Adipocyte (in vitro differentiated cells): Measurements from ENCODE around the gene HPS3.
"Not testable (repeated sequence)": the region's sequence is repeated elsewhere in the genome, so short reads cannot be mapped to it uniquely, and the experiment has no call there.

Experiments
- DNase-seq: peaks from one replicate; pipeline ENCODE4 v3.0.0-alpha.2; 2015; ENCODE audit warnings: low read depth
- H3K27me3 ChIP-seq: replicated peaks from 2 replicates; pipeline ENCODE4 v1.7.0; 2013; ENCODE audit warnings: mild to moderate bottlenecking, low read length, moderate library complexity; ENCODE audit not compliant: control insufficient read depth, insufficient read depth
- H3K36me3 ChIP-seq: 2 replicates; pipeline ENCODE4 v1.7.0; 2013; ENCODE audit warnings: low read length, mild to moderate bottlenecking, moderate library complexity; ENCODE audit not compliant: control insufficient read depth, insufficient read depth, severe bottlenecking
- H3K4me1 ChIP-seq: 2 replicates; pipeline ENCODE4 v1.7.0; 2013; ENCODE audit warnings: mild to moderate bottlenecking, low read length, moderate library complexity; ENCODE audit not compliant: control insufficient read depth, insufficient read depth
- H3K4me3 ChIP-seq: 2 replicates; pipeline ENCODE4 v1.7.0; 2013; ENCODE audit warnings: mild to moderate bottlenecking, low read length, moderate library complexity
- H3K9ac ChIP-seq: 2 replicates; pipeline ENCODE4 v1.7.0; 2013; ENCODE audit warnings: mild to moderate bottlenecking, low read length, moderate library complexity
- H3K9me3 ChIP-seq: 2 replicates; pipeline ENCODE4 v1.7.0; 2013; ENCODE audit warnings: mild to moderate bottlenecking, low read length, moderate library complexity; ENCODE audit not compliant: control insufficient read depth

HPS3 gene

DNA sequence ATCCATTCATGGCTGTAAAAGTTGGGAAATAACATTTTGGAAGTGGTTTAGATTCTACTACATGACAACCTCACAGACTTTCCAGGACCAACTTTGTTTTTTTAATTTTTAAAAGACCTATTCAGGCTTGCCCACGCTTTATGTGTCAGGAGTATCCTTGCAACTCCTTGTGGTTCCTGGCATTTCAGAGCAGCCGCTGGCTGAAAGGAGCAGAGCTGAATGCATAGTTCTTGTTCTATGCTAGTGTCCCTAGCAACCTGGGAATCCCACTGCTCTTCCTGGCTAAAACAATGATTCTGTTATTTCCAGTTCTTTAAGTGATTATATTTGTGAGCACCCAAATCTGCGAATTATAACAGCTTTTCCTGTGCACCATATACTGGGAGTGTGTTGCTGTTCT lies 57.3 kb downstream of the HPS3 start:
- Histone ChIP-seq H3K9me3 (no peaks in the 10 kb centered on the region), H3K4me3 (no peak overlapping the region), H3K4me1 (no peaks in the 10 kb centered on the region), H3K36me3 (no peaks in the 10 kb centered on the region), H3K9ac (no peak overlapping the region), H3K27me3 (no peaks in the 10 kb centered on the region)
- DNase-seq = no peak

DNA sequence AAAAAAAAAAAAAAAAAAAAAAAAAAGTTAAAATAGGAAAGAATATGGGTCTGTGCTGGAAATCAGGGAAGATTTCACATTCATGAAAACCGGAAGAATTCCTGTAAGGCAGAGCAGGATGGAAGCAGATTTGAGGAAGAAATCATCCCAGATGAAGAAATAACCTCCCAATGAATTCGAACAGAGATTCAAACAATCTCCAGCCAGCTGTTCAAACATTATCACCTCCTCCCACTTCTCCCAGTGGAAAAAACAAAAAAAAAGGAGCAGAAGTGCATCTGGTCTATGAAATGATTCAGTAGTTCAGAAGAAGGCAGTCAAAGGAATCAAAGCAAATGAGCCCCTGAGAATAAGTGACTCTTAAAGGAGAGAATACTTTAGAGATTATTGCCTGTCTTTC lies 59.1 kb downstream of the HPS3 start:
- H3K36me3 ChIP-seq = no peaks in the 10 kb centered on the region
- DNase-seq = no peak
- no peaks in the 10 kb centered on the region for H3K4me1 ChIP-seq
- H3K9ac ChIP-seq = no peak overlapping the region
- no peaks in the 10 kb centered on the region for H3K9me3 ChIP-seq
- H3K27me3 ChIP-seq = no peaks in the 10 kb centered on the region
- H3K4me3 ChIP-seq = no peak overlapping the region

DNA sequence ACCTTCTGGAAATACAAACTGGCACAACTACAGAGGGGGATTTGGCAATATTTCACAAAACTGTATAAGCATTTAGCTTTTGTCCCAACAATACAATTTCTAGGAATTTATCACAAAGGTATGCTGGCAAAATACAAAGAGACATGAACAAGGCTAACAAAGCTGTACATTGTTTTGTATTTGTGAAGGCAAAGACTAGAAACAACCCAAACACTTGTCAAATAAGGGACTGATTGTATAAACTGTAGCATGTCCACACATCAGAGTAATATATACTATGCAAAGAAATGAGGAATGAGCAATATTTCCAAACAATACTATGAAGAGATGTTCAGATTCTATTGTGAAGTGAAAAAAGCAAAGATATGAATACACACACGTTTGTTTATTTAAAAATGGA lies 65.8 kb downstream of the HPS3 start:
- H3K27me3 ChIP-seq = no peaks in the 10 kb centered on the region
- H3K9ac ChIP-seq = no peak overlapping the region
- H3K36me3 ChIP-seq = no peaks in the 10 kb centered on the region
- DNase-seq = no peak
- H3K4me3 ChIP-seq = no peak overlapping the region
- no peaks in the 10 kb centered on the region for H3K4me1 ChIP-seq
- no peaks in the 10 kb centered on the region for H3K9me3 ChIP-seq

DNA sequence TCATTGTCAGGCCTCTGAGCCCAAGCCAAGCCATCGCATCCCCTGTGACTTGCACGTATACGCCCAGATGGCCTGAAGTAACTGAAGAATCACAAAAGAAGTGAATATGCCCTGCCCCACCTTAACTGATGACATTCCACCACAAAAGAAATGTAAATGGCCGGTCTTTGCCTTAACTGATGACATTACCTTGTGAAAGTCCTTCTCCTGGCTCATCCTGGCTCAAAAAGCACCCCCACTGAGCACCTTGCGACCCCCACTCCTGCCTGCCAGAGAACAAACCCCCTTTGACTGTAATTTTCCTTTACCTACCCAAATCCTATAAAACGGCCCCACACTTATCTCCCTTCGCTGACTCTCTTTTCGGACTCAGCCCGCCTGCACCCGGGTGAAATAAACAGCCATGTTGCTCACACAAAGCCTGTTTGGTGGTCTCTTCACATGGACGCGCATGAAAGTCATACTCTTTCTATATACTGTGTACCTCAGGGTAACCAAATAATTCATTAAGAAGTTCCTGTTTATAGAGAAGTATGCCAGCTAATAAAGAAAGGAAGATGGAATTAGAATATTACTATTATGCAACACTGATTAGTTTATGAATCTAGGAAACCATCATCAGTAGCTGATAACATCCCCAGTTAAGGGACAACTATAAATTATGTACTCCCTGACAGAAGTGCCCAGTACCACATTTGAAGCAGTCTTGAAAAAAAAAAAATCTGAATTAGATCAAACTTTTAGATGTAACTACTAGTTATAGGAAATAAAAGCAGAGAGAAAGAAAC lies 67.6 kb downstream of the HPS3 start:
- not testable (repeated sequence) for H3K27me3 ChIP-seq, H3K4me1 ChIP-seq, H3K36me3 ChIP-seq, H3K9me3 ChIP-seq, DNase-seq
- Histone ChIP-seq H3K9ac (peak overlapping the region; percentile 8), H3K4me3 (peak overlapping the region; percentile 73)

DNA sequence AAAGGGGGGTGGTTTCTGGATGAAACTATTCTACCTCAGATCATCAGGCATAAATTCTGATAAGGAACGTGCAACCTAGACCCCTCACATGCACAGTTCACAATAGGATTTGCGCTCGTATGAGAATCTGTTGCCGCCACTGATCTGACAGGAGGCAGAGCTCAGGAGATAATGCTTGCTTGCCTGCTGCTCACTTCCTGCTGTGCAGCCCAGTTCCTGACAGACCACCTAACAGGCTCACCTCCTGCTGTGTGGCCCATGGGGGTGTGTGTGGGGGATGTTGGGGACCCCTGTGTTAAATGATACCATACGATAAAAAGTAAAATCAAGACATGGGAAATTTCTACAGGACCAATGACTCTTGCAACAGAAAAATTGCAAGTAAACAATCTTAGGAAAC lies 68.2 kb downstream of the HPS3 start:
- Histone ChIP-seq H3K9ac (peak overlapping the region; percentile 8), H3K36me3 (no peaks in the 10 kb centered on the region), H3K4me3 (peak overlapping the region; percentile 73), H3K9me3 (no peaks in the 10 kb centered on the region), H3K27me3 (no peaks in the 10 kb centered on the region), H3K4me1 (no peaks in the 10 kb centered on the region)
- DNase-seq = no peak

DNA sequence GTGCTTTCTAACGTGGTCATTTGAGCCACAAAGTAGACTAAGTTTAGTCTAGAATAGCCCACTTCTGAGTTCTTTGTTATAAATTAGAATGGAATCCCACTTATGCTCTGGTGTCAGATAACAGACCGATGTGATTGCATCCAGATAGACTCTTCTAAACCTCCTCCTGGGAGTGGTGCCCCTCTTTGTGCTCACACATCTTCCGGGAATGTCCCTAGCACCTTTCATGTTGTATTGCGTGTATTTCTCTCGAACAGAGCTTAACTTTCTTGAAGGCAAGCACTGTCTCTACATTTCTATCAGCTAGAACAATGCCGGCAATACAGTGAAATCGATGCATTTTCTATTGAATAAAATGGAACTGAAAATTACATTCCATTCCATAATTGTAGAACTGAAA lies 69.2 kb downstream of the HPS3 start:
- Histone ChIP-seq H3K27me3 (no peaks in the 10 kb centered on the region), H3K9me3 (no peaks in the 10 kb centered on the region), H3K36me3 (no peaks in the 10 kb centered on the region), H3K9ac (no peak overlapping the region), H3K4me3 (no peak overlapping the region), H3K4me1 (no peaks in the 10 kb centered on the region)
- peak; percentile 55 for DNase-seq

DNA sequence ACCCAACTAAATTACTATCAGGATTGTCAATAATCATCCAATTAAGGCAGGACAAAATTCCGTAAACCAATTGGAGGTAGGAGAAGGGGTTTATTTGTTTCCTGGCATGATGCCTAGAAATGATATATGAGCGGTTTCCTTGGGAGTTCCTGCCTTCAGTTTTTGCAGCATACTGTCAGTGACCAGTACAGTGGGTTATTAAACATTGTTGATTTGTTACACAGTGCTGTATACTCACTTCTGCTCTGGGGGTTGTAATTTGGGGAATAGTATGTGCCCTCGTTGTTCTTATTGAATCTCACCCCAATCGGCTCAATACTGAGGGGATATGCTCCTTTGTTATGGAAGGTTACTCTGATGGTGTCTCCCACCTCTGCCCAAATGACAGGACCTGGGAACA lies 70.0 kb downstream of the HPS3 start:
- Histone ChIP-seq H3K36me3 (no peaks in the 10 kb centered on the region), H3K9me3 (no peaks in the 10 kb centered on the region), H3K27me3 (no peaks in the 10 kb centered on the region), H3K4me3 (no peak overlapping the region), H3K4me1 (no peaks in the 10 kb centered on the region), H3K9ac (no peak overlapping the region)
- DNase-seq = peak; percentile 61

DNA sequence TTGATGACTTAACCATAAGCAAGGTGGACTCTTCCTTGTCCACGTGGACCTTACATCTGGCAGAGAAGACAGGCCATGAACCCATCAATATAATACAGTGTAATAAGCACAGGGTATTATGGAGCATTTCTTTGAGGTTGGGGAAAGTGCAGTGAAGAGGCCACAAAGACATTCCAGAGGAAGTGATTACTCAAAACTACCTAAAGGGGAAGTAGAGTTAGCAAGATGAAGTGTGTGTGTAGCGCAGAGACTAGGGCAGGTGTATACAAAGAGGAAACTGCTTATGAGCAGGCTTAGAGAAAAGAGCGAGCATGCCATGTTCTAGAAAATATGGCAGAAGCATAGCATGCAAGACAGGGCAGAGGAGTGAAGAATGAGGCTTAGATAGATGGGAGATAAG lies 74.3 kb downstream of the HPS3 start:
- Histone ChIP-seq H3K4me1 (no peaks in the 10 kb centered on the region), H3K9ac (no peak overlapping the region), H3K4me3 (no peak overlapping the region), H3K9me3 (no peaks in the 10 kb centered on the region), H3K27me3 (no peaks in the 10 kb centered on the region), H3K36me3 (no peaks in the 10 kb centered on the region)
- no peak for DNase-seq

DNA sequence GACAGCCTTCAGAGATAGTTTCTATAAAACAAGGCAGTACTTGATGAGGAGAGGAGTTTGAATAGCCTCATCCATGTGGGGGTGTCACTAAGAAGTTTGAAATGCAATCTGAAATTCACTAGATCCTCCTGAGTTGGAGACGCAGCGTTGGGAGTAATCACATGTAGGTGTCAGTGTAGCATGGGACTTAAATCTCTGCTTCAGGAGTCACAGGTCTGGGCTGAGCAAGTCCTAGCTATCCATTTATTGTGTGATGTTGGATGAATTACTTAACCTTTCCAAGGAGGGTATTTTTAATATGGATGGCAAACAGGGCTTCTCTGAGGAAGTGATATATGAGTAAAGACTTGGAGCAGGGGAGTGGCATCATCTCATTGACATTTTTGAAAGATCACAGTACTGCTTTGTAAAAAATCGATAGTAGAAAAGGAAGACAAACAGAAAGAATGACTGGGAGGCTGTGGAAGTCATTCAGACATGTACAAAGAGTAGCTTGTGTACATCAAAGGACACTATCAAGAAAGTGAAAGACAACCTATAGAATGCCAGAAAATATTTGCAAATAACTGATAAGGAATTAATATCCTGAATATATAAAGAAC lies 75.1 kb downstream of the HPS3 start:
- H3K9me3 ChIP-seq = no peaks in the 10 kb centered on the region

DNA sequence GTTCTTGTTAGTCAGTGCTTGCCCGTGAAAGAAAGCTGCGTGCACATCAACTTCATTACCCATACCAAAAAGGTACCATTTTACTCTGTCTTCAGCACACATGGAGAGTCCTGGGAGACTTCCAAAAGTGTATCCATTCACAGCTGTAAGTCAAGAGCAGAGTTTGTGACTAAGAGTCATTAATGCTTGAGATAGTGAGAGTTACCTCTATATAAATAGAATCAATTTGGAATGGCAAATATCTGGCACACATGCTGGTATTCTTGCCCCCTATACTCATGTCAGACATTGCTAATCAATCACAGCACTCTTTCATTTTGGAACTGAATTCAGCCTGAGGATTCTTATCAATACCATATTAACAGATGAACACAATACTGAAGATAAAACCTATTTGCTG lies 78.0 kb downstream of the HPS3 start:
- H3K4me1 ChIP-seq = no peaks in the 10 kb centered on the region
- no peak for DNase-seq
- no peaks in the 10 kb centered on the region for H3K27me3 ChIP-seq
- H3K36me3 ChIP-seq = no peaks in the 10 kb centered on the region
- no peak overlapping the region for H3K9ac ChIP-seq
- H3K4me3 ChIP-seq = no peak overlapping the region
- H3K9me3 ChIP-seq = no peaks in the 10 kb centered on the region

More for the DNA sequence above, 75.1 kb downstream of the HPS3 start:
- Histone ChIP-seq H3K36me3 (no peaks in the 10 kb centered on the region), H3K4me3 (no peak overlapping the region), H3K4me1 (no peaks in the 10 kb centered on the region), H3K9ac (no peak overlapping the region), H3K27me3 (no peaks in the 10 kb centered on the region)
- DNase-seq = no peak

DNA sequence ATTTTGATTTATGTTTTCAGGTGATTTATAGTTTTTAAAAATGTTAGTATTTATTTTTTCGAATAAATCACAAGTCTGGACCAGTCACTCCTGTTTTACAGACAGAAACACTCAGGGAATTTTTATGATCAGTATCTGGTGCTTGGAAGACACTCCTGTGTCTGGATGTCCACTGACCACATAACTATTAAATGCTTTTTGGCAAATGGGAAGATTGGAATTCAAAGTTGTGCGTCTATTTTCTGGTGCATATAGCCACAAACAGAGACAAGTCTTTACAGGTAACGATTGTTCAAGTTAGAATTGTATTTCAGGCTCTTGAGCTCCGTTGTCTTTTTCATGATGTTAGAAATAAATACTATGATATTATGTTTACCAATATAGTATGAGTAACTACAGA lies 80.0 kb downstream of the HPS3 start:
- no peaks in the 10 kb centered on the region for H3K27me3 ChIP-seq
- no peaks in the 10 kb centered on the region for H3K36me3 ChIP-seq
- H3K4me3 ChIP-seq = no peak overlapping the region
- H3K9me3 ChIP-seq = no peaks in the 10 kb centered on the region
- no peak for DNase-seq
- H3K9ac ChIP-seq = no peak overlapping the region
- H3K4me1 ChIP-seq = peaks cover under 1% of the 10 kb centered on the region

DNA sequence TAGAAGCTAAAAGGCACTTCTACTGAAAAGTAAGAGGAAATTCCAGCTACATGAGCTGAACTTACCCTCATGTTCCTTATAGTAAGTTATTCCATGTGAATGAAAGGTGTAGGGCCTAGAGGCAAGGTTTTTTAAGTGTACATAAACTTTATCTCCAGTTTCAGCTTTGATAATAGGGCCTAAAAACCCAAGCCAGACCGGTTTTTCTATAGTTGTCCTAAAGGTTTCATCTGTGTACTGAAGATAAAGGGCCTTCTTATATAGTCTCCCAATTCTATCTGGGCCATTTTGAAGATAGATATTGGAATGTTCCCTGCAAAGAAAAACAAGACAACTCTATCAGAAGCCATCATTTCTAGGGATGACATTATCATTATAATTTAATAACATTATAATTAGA lies 82.9 kb downstream of the HPS3 start:
- DNase-seq = no peak
- Histone ChIP-seq H3K9ac (no peak overlapping the region), H3K4me1 (peaks cover 22% of the 10 kb centered on the region), H3K9me3 (no peaks in the 10 kb centered on the region), H3K36me3 (no peaks in the 10 kb centered on the region), H3K4me3 (no peak overlapping the region), H3K27me3 (no peaks in the 10 kb centered on the region)
